ENCODE results near the gene JUP. TPM values are rescaled to one million over a fixed set of nuclear protein-coding genes. Genes with fewer than 3 reads are reported as not detected.
A peak's percentile ranks its signal among the peaks of the same experiment; 100 is the strongest.

The JUP gene
- total RNA-seq, 4 donors from 2014 or later = 709 to 2,355 (median 1,148) TPM

DNA sequence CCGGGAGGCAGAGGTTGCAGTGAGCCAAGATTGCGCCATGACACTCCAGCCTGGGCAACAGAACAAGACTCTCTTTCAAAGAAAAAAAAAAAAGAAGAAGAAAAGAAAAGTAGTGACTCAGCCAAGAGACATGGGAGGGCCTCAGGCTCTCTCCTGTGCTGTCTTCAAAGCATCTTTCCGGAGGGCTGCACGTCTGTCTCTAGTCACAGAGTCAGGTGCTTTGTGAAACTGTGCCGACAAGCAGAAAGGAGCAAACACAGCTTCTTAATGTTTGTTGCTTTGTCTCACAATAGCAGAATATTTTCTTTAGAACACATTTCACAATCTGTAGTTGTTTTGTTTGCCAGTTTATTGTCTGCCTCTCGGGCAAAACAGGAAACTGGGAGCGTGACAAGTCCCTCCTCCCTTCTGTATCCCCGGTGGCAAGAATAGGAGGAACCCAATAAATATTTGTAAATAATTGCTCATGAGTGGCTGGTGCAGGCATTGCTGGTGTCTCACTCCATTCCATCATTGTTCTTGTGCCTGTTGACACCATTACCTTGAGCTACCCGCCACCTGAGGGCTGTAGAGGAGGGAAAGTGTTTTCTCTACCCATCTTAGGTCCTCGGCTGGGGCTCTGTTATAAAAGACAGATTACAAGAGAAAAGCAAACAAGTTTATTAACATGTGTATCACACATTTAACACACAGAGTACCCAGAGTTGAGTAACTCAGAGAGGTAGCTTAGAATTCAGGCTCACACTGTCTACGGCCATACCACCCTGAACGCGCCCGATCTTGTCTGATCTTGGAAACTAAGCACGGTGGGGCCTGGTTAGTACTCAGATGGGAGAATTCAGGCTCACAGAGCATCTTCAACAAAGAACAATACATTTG lies 68.9 kb downstream of the JUP start:
- peaks cover 0 to 4% (median 0%) of the 10 kb centered on the region in 4 donors for H3K27me3 ChIP-seq
- 36 to 37% methylated on average over 12 to 15 of the region's 15 CpGs for WGBS, 2 donors
- H3K27ac ChIP-seq = peak overlapping the region; percentile 28 to 62 (median 36)
- no peaks in the 10 kb centered on the region for H3K36me3 ChIP-seq
- no peaks in the 10 kb centered on the region for H3K9me3 ChIP-seq
- intact Hi-C loops (cut with DNase I) = no loop called here
- H3K4me1 ChIP-seq = peaks cover 0 to 19% (median 8%) of the 10 kb centered on the region in 3 donors
- DNase-seq = no peak
- H3K4me3 ChIP-seq = no peak overlapping the region
- TF ChIP-seq POLR2A (IDR thresholded peaks at IDR 0.05) = no peak
- TF ChIP-seq, protein P1, sequence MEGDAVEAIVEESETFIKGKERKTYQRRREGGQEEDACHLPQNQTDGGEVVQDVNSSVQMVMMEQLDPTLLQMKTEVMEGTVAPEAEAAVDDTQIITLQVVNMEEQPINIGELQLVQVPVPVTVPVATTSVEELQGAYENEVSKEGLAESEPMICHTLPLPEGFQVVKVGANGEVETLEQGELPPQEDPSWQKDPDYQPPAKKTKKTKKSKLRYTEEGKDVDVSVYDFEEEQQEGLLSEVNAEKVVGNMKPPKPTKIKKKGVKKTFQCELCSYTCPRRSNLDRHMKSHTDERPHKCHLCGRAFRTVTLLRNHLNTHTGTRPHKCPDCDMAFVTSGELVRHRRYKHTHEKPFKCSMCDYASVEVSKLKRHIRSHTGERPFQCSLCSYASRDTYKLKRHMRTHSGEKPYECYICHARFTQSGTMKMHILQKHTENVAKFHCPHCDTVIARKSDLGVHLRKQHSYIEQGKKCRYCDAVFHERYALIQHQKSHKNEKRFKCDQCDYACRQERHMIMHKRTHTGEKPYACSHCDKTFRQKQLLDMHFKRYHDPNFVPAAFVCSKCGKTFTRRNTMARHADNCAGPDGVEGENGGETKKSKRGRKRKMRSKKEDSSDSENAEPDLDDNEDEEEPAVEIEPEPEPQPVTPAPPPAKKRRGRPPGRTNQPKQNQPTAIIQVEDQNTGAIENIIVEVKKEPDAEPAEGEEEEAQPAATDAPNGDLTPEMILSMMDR (IDR thresholded peaks at IDR 0.05) = no peak

DNA sequence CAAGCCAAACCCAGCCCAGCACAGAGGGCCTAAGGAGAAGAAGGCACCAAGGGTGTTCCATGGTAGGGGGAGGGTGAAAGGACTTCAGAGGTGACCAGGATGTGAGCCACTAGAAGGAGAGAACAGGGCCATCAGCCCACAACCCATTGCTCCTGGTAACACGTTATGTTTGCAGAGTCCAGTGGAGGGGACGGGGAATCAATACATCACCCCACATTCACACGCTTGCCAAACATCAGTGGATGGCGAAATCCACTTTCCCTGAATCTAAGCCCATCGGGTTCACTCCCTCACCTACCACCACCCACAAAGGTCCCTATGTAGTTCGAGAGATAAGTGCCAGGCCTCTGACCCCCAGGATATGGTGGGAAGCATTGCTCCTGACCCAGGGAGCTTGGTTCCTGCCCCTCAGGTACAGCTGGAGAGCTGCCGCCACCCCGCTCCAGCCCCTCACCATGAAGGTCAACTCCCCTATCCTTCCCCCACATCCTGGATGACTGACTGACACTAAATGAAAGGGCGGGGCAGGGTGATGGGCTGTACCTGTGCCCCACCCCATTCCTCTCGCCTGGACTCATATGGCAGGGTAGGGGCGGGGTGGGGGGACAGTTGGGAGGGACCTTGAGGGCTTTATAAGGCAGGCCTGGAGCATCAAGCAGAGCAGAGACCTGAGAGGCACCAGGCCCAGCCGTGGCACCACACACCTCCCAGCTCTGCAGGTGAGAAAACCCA lies 74.7 kb downstream of the JUP start, which contains the start of gene GAST:
TSS of gene GAST (plus strand) at position 663 of the 732 bp plus-strand sequence. CDS start 3,106 bp downstream, outside the sequence.
- intact Hi-C loops (cut with DNase I) = no loop called here
- H3K9me3 ChIP-seq = no peaks in the 10 kb centered on the region
- TF ChIP-seq, protein P1 (IDR thresholded peaks at IDR 0.05) = no peak
- no peak for TF ChIP-seq POLR2A (IDR thresholded peaks at IDR 0.05)
- no peak for DNase-seq
- peaks cover 0 to 2% (median 0%) of the 10 kb centered on the region in 3 donors for H3K4me1 ChIP-seq
- no peaks in the 10 kb centered on the region for H3K36me3 ChIP-seq
- WGBS, 2 donors = 90 to 91% methylated on average over 5 to 6 of the region's 12 CpGs
- no peak within 1 kb of the TSS for H3K4me3 ChIP-seq
- peaks cover 0 to 27% (median 0%) of the 10 kb centered on the region in 4 donors for H3K27me3 ChIP-seq
- no peak within 1 kb of the TSS for H3K27ac ChIP-seq

DNA sequence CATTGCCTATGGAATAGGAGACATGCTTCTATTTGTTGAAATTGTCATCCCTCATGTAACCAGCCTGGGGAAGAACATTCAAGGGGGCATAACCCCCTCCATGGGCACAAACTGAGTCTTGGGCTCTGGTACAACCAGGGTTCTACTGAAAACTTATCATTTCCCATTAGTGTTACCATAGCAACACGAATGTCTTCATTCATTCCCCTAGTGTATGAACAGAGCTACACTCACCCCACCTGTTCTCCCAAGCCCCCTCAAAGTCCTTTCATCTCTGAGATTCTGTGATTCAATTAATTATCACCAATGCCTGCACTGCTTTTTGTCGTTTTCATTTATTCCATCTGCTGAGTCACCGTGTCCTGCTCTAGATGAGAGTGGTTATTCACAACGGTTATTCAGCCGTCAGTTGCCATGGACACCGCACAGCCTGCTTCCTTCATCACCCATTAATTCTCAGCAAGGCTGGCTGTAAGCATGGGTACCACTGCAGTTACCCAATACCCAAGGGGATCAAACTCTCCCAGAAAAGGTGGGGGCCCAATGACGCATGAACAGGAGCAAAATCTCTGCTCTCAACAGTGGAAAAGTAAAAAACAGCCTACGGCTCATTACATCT lies 75.9 kb downstream of the JUP start:
- H3K4me1 ChIP-seq = no peaks in the 10 kb centered on the region
- no peak overlapping the region for H3K27ac ChIP-seq
- H3K27me3 ChIP-seq = peaks cover 0 to 27% (median 0%) of the 10 kb centered on the region in 4 donors
- DNase-seq = no peak
- no peaks in the 10 kb centered on the region for H3K9me3 ChIP-seq
- 35 to 48% methylated on average over 6 to 7 of the region's 8 CpGs for WGBS, 2 donors
- H3K4me3 ChIP-seq = no peak overlapping the region
- no peak for TF ChIP-seq POLR2A (IDR thresholded peaks at IDR 0.05)
- TF ChIP-seq, protein P1 (IDR thresholded peaks at IDR 0.05) = no peak
- intact Hi-C loops (cut with DNase I) = no loop called here
- H3K36me3 ChIP-seq = no peaks in the 10 kb centered on the region

DNA sequence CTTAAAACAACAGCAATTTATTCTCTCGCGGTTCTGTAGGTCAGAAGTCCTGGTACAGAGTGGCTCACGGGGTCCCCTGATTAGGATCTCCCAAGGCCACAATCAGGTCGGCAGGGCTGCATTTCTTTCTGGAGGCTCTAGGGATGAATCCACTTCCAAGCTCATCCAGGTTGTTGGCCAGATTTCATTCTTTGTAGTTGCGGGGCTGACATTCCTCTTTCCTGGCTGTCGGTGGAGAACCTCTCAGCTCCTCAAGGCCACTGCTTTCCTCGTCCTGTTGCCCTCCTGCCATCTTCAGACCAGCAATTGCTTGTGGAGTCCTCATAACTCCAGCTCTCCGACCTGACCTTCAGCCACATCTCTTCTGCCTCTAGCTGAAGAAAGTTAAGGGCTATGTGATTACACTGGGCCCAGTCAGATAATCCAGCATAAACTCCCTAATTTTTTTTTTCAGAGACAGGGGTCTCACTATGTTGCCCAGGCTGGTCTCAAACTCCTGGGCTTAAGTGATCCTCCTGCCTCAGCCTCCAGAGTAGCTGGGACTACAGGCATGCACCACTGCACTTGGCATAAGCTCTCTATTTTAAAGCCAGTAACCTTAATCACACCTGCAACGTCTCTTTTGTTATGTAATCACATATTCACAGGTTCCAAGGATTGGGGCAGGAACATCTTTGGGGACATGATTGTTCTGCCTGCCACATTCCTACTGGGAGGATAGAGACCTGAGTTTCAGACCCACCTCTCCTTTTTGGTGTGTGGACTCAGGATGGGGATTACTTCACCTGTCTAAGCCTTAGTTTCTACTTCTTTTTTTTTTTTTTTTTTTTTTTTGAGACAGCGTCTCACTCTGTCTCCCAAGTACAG lies 78.5 kb downstream of the JUP start:
- no peak for DNase-seq
- Histone ChIP-seq H3K4me1 (no peaks in the 10 kb centered on the region), H3K36me3 (no peaks in the 10 kb centered on the region), H3K27ac (no peak overlapping the region), H3K27me3 (peaks cover 0 to 27% (median 0%) of the 10 kb centered on the region in 4 donors), H3K9me3 (no peaks in the 10 kb centered on the region), H3K4me3 (no peak overlapping the region)
- 62 to 83% methylated on average over 10 of the region's 10 CpGs for WGBS, 2 donors
- TF ChIP-seq POLR2A (IDR thresholded peaks at IDR 0.05) = no peak
- TF ChIP-seq, protein P1 (IDR thresholded peaks at IDR 0.05) = no peak
- intact Hi-C loops (cut with DNase I) = no loop called here

Measured in esophagus squamous epithelium (tissue), 5 donors.